GM12874 (cell line): ENCODE results near the gene ROBO1.

Experiments used
- TF ChIP-seq, protein P1 (sequence below): IDR thresholded peaks from 2 replicates; pipeline ENCODE4 v1.5.1; 2011; ENCODE audit warnings: low read depth, mild to moderate bottlenecking, control low read depth, low read length, moderate library complexity; ENCODE audit not compliant: insufficient read depth

ROBO1 gene

DNA sequence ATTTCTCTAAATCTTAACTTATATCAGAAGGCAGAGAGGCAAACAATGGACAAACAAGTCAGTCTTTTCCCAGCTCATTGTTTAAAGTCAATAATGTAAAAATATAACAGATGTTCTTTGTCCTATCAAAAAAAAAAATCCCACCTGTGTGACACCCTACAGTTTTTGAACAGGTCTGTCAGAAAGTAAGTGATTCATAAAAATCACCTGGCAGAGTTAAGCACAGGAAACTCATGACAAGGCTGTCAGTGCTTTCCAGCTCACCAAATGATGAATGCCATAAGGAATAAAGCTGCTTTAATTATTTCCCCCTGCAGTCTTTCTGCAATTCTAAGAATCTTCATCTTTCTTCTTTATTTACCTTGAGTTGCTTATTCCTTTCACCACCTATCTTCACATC is 30.3 kb downstream of the ROBO1 start:
- TF ChIP-seq, protein P1, sequence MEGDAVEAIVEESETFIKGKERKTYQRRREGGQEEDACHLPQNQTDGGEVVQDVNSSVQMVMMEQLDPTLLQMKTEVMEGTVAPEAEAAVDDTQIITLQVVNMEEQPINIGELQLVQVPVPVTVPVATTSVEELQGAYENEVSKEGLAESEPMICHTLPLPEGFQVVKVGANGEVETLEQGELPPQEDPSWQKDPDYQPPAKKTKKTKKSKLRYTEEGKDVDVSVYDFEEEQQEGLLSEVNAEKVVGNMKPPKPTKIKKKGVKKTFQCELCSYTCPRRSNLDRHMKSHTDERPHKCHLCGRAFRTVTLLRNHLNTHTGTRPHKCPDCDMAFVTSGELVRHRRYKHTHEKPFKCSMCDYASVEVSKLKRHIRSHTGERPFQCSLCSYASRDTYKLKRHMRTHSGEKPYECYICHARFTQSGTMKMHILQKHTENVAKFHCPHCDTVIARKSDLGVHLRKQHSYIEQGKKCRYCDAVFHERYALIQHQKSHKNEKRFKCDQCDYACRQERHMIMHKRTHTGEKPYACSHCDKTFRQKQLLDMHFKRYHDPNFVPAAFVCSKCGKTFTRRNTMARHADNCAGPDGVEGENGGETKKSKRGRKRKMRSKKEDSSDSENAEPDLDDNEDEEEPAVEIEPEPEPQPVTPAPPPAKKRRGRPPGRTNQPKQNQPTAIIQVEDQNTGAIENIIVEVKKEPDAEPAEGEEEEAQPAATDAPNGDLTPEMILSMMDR: no peak

DNA sequence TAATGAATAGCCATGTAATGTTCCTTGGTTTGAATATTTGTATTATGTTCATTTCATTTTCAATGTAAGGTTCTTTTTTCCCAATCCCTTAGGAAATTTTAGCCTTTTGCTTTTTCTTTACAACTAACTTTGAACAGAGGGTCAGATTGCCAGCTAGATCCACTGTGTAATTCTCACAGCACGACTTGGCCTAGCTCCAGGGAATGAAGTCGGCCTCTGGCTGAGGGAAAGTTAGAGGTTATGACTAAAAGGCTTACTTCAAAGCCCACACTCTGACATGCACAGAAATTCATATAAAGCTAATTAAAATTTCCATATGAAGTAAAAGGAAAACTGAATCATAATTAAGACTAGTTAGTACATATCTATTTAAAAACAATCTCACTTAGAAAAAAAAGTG is 38.7 kb downstream of the ROBO1 start:
- TF ChIP-seq, protein P1: no peak

GRCh38 chr3:79726786-79727185 is 41.0 kb downstream of the ROBO1 start:
- TF ChIP-seq, protein P1: no peak

DNA sequence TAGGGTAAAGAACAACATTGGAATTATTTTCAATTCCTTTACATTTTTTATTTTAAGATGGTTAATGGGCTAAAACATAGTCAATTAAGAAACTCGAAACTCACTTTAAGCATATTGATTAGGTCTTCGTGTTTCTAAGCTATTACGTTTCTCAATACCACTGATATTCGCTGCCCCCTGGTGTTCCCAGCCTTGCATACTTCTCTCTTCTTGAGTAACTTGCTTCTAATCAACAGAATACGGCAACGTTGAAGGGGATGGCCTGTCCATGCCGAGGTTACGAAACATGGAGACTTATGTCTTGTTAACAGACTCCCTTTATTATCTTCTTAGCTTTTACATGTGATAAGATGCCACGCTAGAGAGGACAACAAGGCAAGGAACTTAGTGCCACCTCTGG is 43.6 kb downstream of the ROBO1 start:
- TF ChIP-seq, protein P1: no peak

DNA sequence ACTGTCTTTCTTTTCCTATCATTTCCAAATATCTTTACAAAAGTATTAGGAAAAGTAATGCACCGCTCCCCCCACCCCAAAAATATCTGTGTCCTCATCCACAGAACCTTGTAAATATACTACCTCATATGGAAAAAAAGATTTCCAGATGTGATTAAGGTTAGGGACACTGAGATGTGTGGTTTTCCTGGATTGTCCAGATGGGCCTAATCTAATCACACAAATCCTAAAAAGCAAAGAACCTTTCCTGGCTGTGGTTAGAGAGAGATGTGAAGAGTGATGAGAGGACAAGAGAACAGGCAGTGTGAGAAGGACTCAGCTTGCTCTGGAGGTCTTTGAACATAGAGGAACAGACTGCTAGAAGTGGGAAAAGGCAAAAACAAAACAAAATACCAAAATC is 77.7 kb downstream of the ROBO1 start:
- TF ChIP-seq, protein P1: no peak

GRCh38 chr3:79685108-79685507 is 82.7 kb downstream of the ROBO1 start:
- TF ChIP-seq, protein P1: no peak

DNA sequence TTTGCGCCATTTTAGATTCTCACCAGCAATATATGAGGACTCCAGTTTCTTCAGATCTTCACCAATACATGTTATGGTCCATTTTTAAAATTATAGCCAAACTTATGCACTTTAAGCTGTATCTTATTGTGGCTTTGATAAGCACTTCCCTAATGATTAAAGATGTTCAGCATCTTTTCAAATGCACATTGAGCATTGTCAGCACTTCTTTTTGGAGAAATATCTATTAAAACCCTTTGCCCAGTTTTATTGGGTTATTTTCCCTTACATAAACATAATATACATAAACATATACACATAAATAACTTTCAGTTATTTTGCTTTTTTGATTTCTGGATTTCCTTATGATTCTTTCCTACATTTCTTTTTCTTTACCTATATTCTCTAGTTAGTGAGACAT is 83.8 kb downstream of the ROBO1 start:
- TF ChIP-seq, protein P1: no peak

GRCh38 chr3:79672731-79673130 is 95.1 kb downstream of the ROBO1 start:
- TF ChIP-seq, protein P1: no peak
